ENCODE results near the gene STUB1. TPM values are rescaled to one million over a fixed set of nuclear protein-coding genes. Genes with fewer than 3 reads are reported as not detected.

STUB1 gene
- total RNA-seq, 1 experiment from 2014 or later, result 102 TPM

- Histone ChIP-seq H4K91ac (ENCODE audit: insufficient read length, low read depth, low read length) (no peak overlapping the region), H4K20me1 (ENCODE audit: control insufficient read depth, insufficient read depth, insufficient read length) (no peaks in the 10 kb centered on the region), H3K79me1 (ENCODE audit: insufficient read depth, low read depth, low read length, poor library complexity, severe bottlenecking) (no peaks in the 10 kb centered on the region), H2BK15ac (ENCODE audit: low read depth, low read length) (no peak overlapping the region), H2BK120ac (ENCODE audit: low read depth, low read length, poor library complexity, severe bottlenecking) (no peak overlapping the region), H3K4me1 (ENCODE audit: insufficient read depth, low read length) (no peaks in the 10 kb centered on the region), H4K5ac (ENCODE audit: insufficient read length, low read depth, low read length) (no peak overlapping the region), H4K8ac (replicated peaks; ENCODE audit: insufficient read length, low read depth, low read length) (no peak overlapping the region), H3K23ac (ENCODE audit: insufficient read length, low read depth, low read length) (no peak overlapping the region), H3K56ac (ENCODE audit: insufficient read length, low read depth, low read length) (no peak overlapping the region), H3T11ph (ENCODE audit: low read length) (no peak overlapping the region), H2BK12ac (ENCODE audit: insufficient read length, low read depth, low read length) (no peak overlapping the region), H3K23me2 (ENCODE audit: insufficient read length, low read depth, low read length, poor library complexity, severe bottlenecking) (peaks cover 2% of the 10 kb centered on the region), H2AFZ (ENCODE audit: low read length) (no peak overlapping the region), H3K9ac (ENCODE audit: extremely low read depth, insufficient read length, low read length) (no peak overlapping the region), H3K27ac (ENCODE audit: insufficient read length, low read depth, low read length) (no peak overlapping the region), H3K79me2 (ENCODE audit: insufficient read depth, low read length) (no peaks in the 10 kb centered on the region), H3K18ac (ENCODE audit: insufficient read length, low read depth, low read length) (no peak overlapping the region), H2AK5ac (ENCODE audit: insufficient read length, low read length) (no peak overlapping the region), H3K4me2 (ENCODE audit: insufficient read depth, insufficient read length, low read length) (no peak overlapping the region), H2BK20ac (ENCODE audit: low read depth, low read length, poor library complexity, severe bottlenecking) (no peak overlapping the region), H3K9me3 (ENCODE audit: control insufficient read depth, low read depth, low read length) (no peaks in the 10 kb centered on the region), H3K4ac (ENCODE audit: low read depth, low read length) (no peak overlapping the region), H3K14ac (ENCODE audit: insufficient read depth, low read length) (no peak overlapping the region), H2BK5ac (ENCODE audit: insufficient read length, low read length) (no peak overlapping the region), H3K27me3 (ENCODE audit: insufficient read depth, low read length) (no peaks in the 10 kb centered on the region)
- H3K4me1 Mint-ChIP-seq, result peaks cover 8 to 18% of the 10 kb centered on the region in 2 experiments
- peaks cover 27% of the 10 kb centered on the region for H3K27me3 Mint-ChIP-seq (ENCODE audit: low read depth)
- TF ChIP-seq CTCF (conservative IDR thresholded peaks at IDR 0.05), result no peak
- WGBS (ENCODE audit: extremely low coverage, insufficient read length, low lambda C conversion rate), result no CpG with 5 or more reads among the region's 51 CpGs
- H3K9me3 Mint-ChIP-seq, result no peaks in the 10 kb centered on the region
- H3K4me3 Mint-ChIP-seq, result peak overlapping the region in 1 of 2 experiments; percentile 29; a peak in 1 of 5 replicates
- H3K36me3 Mint-ChIP-seq (ENCODE audit: insufficient read depth in 1 of 3, low read depth in 3 of 3), result peaks cover 0 to 5% (median 3%) of the 10 kb centered on the region in 3 experiments; a peak in 1 of 7 replicates
- H3K27ac Mint-ChIP-seq, result no peak overlapping the region
- DNase-seq, result no peak
Measured at GRCh38 chr16:721765-722540, 41.7 kb downstream of the STUB1 start.

Data from H9 (cell line).